SK-N-SH (cell line): ENCODE data around the gene AACS.

Source experiments
- CTCF ChIP-seq: fragments of 200-600 bp; sonication (generic); IDR thresholded peaks from 2 replicates; pipeline ENCODE4 v1.6.1; 2017; ENCODE audit warnings: antibody characterized with exemption, mild to moderate bottlenecking, moderate library complexity
- EP300 ChIP-seq, 2 experiments: IDR thresholded peaks; 2 replicates each; pipeline versions ENCODE4 v1.4.0 to v1.6.1; 2012; ENCODE audit warnings: borderline replicate concordance in 1 of 2, low read depth in 1 of 2, low read length in 1 of 2
- EZH2phosphoT487 ChIP-seq: fragments of 200-600 bp; sonication (generic); IDR thresholded peaks from 2 replicates; pipeline ENCODE4 v1.6.1; 2017; ENCODE audit warnings: low read depth, mixed run types, mild to moderate bottlenecking, antibody characterized with exemption, moderate library complexity, borderline replicate concordance
- GABPA ChIP-seq: IDR thresholded peaks from 2 replicates; pipeline ENCODE4 v1.4.0; 2012; ENCODE audit warnings: low read depth, mild to moderate bottlenecking
- MAX ChIP-seq: IDR thresholded peaks from 2 replicates; pipeline ENCODE4 v1.4.0; 2012; ENCODE audit warnings: low read depth
- RCOR1 ChIP-seq: fragments of 150-350 bp; IDR thresholded peaks from 2 replicates; pipeline ENCODE4 v1.6.1; 2017; ENCODE audit warnings: antibody characterized with exemption, low read length
- RFX5 ChIP-seq: IDR thresholded peaks from 2 replicates; pipeline ENCODE4 v1.6.1; 2012; ENCODE audit warnings: mild to moderate bottlenecking, improper control_type of control experiment, low read length
- RXRA ChIP-seq: IDR thresholded peaks from 2 replicates; pipeline ENCODE4 v1.4.0; 2012; ENCODE audit warnings: low read depth, mild to moderate bottlenecking, borderline replicate concordance
- SMC3 ChIP-seq: IDR thresholded peaks from 2 replicates; pipeline ENCODE4 v1.6.1; 2012; ENCODE audit warnings: low read depth, low read length, improper control_type of control experiment
- USF2 ChIP-seq: fragments of 150-350 bp; IDR thresholded peaks from 2 replicates; pipeline ENCODE4 v1.6.1; 2017; ENCODE audit warnings: antibody characterized with exemption, low read length, low read depth, borderline replicate concordance

- TF ChIP-seq CTCF (no peak), EP300 (IDR thresholded peaks at IDR 0.05; ENCODE audit: borderline replicate concordance in 1 of 2, low read depth in 1 of 2, low read length in 1 of 2) (no peak; a peak in 1 of 4 replicates), MAX (peak; percentile 31; the same call in 1 of the 2 replicates), EZH2phosphoT487 (no peak), USF2 (no peak), SMC3 (no peak), RXRA (no peak), RFX5 (no peak), GABPA (no peak), RCOR1 (no peak)
These were observed at the start of gene AACS for GRCh38 chr12:125065021-125065918.
